H9 (cell line): ENCODE data around the gene OOSP3. TPM values are rescaled to one million over a fixed set of nuclear protein-coding genes. Genes with fewer than 3 reads are reported as not detected.

ENCODE experiments used
- DNase-seq: peaks from one replicate; pipeline ENCODE4 v3.0.0-alpha.2; 2017
- H2AFZ ChIP-seq: one replicate; pipeline ENCODE4 v1.6.1; 2013; ENCODE audit warnings: mild to moderate bottlenecking, low read length, control low read depth, moderate library complexity
- H2AK5ac ChIP-seq: 2 replicates; pipeline ENCODE4 v1.6.1; 2013; ENCODE audit warnings: low read length, control low read depth, mixed read lengths; ENCODE audit not compliant: insufficient read length
- H2BK120ac ChIP-seq: one replicate; pipeline ENCODE4 v1.6.1; 2013; ENCODE audit warnings: low read depth, mild to moderate bottlenecking, low read length, control low read depth, inconsistent platforms; ENCODE audit not compliant: poor library complexity, severe bottlenecking
- H2BK12ac ChIP-seq: 2 replicates; pipeline ENCODE4 v1.6.1; 2013; ENCODE audit warnings: low read length, control low read depth, mixed read lengths, low read depth; ENCODE audit not compliant: insufficient read length
- H2BK15ac ChIP-seq: 2 replicates; pipeline ENCODE4 v1.6.1; 2013; ENCODE audit warnings: low read depth, low read length, control low read depth
- H2BK20ac ChIP-seq: one replicate; pipeline ENCODE4 v1.6.1; 2013; ENCODE audit warnings: low read depth, mild to moderate bottlenecking, low read length, control low read depth, inconsistent platforms; ENCODE audit not compliant: poor library complexity, severe bottlenecking
- H2BK5ac ChIP-seq: 2 replicates; pipeline ENCODE4 v1.6.1; 2013; ENCODE audit warnings: low read length, control low read depth, mixed read lengths; ENCODE audit not compliant: insufficient read length
- H3K14ac ChIP-seq: 2 replicates; pipeline ENCODE4 v1.6.1; 2013; ENCODE audit warnings: low read length, control low read depth; ENCODE audit not compliant: insufficient read depth
- H3K18ac ChIP-seq: 2 replicates; pipeline ENCODE4 v1.6.1; 2013; ENCODE audit warnings: low read depth, mild to moderate bottlenecking, mixed read lengths, low read length, control low read depth; ENCODE audit not compliant: insufficient read length
- H3K23ac ChIP-seq: 2 replicates; pipeline ENCODE4 v1.6.1; 2013; ENCODE audit warnings: low read length, control low read depth, mixed read lengths, low read depth; ENCODE audit not compliant: insufficient read length
- H3K23me2 ChIP-seq: 2 replicates; pipeline ENCODE4 v1.6.1; 2013; ENCODE audit warnings: low read depth, mild to moderate bottlenecking, mixed read lengths, low read length, control low read depth; ENCODE audit not compliant: insufficient read length, poor library complexity, severe bottlenecking
- H3K27ac ChIP-seq: 2 replicates; pipeline ENCODE4 v1.5.1; 2013; ENCODE audit warnings: low read length, control low read depth, mixed read lengths, low read depth; ENCODE audit not compliant: insufficient read length
- H3K27me3 ChIP-seq: 2 replicates; pipeline ENCODE4 v1.6.1; 2013; ENCODE audit warnings: low read length, control low read depth, inconsistent platforms; ENCODE audit not compliant: insufficient read depth
- H3K4ac ChIP-seq: 2 replicates; pipeline ENCODE4 v1.6.1; 2013; ENCODE audit warnings: low read depth, mild to moderate bottlenecking, control low read depth, inconsistent platforms, low read length, moderate library complexity
- H3K4me1 ChIP-seq: 2 replicates; pipeline ENCODE4 v1.6.1; 2013; ENCODE audit warnings: low read length, control low read depth, inconsistent platforms; ENCODE audit not compliant: insufficient read depth
- H3K4me2 ChIP-seq: 2 replicates; pipeline ENCODE4 v1.6.1; 2013; ENCODE audit warnings: low read length, control low read depth, mixed read lengths; ENCODE audit not compliant: insufficient read length, insufficient read depth
- H3K56ac ChIP-seq: 2 replicates; pipeline ENCODE4 v1.6.1; 2013; ENCODE audit warnings: low read depth, mild to moderate bottlenecking, mixed read lengths, low read length, control low read depth; ENCODE audit not compliant: insufficient read length
- H3K79me1 ChIP-seq: 2 replicates; pipeline ENCODE4 v1.6.1; 2013; ENCODE audit warnings: low read depth, mild to moderate bottlenecking, moderate library complexity, low read length, control low read depth, inconsistent platforms; ENCODE audit not compliant: insufficient read depth, poor library complexity, severe bottlenecking
- H3K79me2 ChIP-seq: 2 replicates; pipeline ENCODE4 v1.6.1; 2013; ENCODE audit warnings: low read length, control low read depth, inconsistent platforms; ENCODE audit not compliant: insufficient read depth
- H3K9ac ChIP-seq: 2 replicates; pipeline ENCODE4 v1.6.1; 2013; ENCODE audit warnings: low read length, control low read depth, mixed read lengths; ENCODE audit not compliant: insufficient read length; ENCODE audit errors: extremely low read depth
- H3K9me3 ChIP-seq: one replicate; pipeline ENCODE4 v1.6.1; 2013; ENCODE audit warnings: low read depth, low read length, inconsistent platforms; ENCODE audit not compliant: control insufficient read depth
- H3T11ph ChIP-seq: one replicate; pipeline ENCODE4 v1.6.1; 2013; ENCODE audit warnings: mild to moderate bottlenecking, low read length, control low read depth, inconsistent platforms
- H4K20me1 ChIP-seq: one replicate; pipeline ENCODE4 v1.6.1; 2013; ENCODE audit not compliant: control insufficient read depth, insufficient read length, insufficient read depth
- H4K5ac ChIP-seq: 2 replicates; pipeline ENCODE4 v1.6.1; 2013; ENCODE audit warnings: low read depth, mild to moderate bottlenecking, mixed read lengths, low read length, control low read depth; ENCODE audit not compliant: insufficient read length
- H4K8ac ChIP-seq: replicated peaks from 2 replicates; pipeline ENCODE4 v1.6.1; 2013; ENCODE audit warnings: low read length, control low read depth, mixed read lengths, low read depth; ENCODE audit not compliant: insufficient read length
- H4K91ac ChIP-seq: 2 replicates; pipeline ENCODE4 v1.6.1; 2013; ENCODE audit warnings: low read depth, mild to moderate bottlenecking, moderate library complexity, mixed read lengths, low read length, control low read depth; ENCODE audit not compliant: insufficient read length
- H3K27ac Mint-ChIP-seq, 3 experiments: 2 replicates in 2 of 3; 3 replicates in 1 of 3; pipeline ENCODE4 v1.8.0; 2020 to 2021; ENCODE audit warnings: mixed read lengths in 3 of 3, mild to moderate bottlenecking in 1 of 3, moderate library complexity in 1 of 3
- H3K27me3 Mint-ChIP-seq: 2 replicates; pipeline ENCODE4 v1.8.0; 2021; ENCODE audit warnings: low read depth, mild to moderate bottlenecking, moderate library complexity, mixed read lengths
- H3K36me3 Mint-ChIP-seq, 3 experiments: 2 replicates in 2 of 3; 3 replicates in 1 of 3; pipeline ENCODE4 v1.8.0; 2020 to 2021; ENCODE audit warnings: low read depth in 3 of 3, mixed read lengths in 3 of 3; ENCODE audit not compliant: insufficient read depth in 1 of 3
- H3K4me1 Mint-ChIP-seq, 2 experiments: 2 replicates each; pipeline ENCODE4 v1.8.0; 2020; ENCODE audit warnings: mixed read lengths in 2 of 2
- H3K4me3 Mint-ChIP-seq, 2 experiments: 2 replicates in 1 of 2; 3 replicates in 1 of 2; pipeline ENCODE4 v1.8.0; 2020 to 2021; ENCODE audit warnings: mild to moderate bottlenecking in 2 of 2, mixed read lengths in 2 of 2, moderate library complexity in 1 of 2
- H3K9me3 Mint-ChIP-seq, 2 experiments: 2 replicates in 1 of 2; 3 replicates in 1 of 2; pipeline ENCODE4 v1.8.0; 2020; ENCODE audit warnings: mild to moderate bottlenecking in 2 of 2, mixed read lengths in 2 of 2, moderate library complexity in 1 of 2
- WGBS: extraction: QIAGEN DNeasy Blood & Tissue Kit; methylation state at CpG from one replicate; pipeline ENCODE4 v1.1.7; 2013; ENCODE audit warnings: missing lambda C conversion rate, low lambda C conversion rate, mixed read lengths; ENCODE audit not compliant: insufficient read length; ENCODE audit errors: extremely low coverage; 5-methylcytosine and 5-hydroxymethylcytosine counted together
- total RNA-seq: library from RNA; stranded (reverse); gene quantifications from 2 replicates; pipeline ENCODE4 v1.2.1, GENCODE V29; 2021
- TF ChIP-seq, protein P1 (sequence below): fragments of 200-600 bp; sonication (generic); conservative IDR thresholded peaks from 3 replicates; pipeline ENCODE4 v1.8.0; 2021; ENCODE audit warnings: antibody characterized with exemption, mild to moderate bottlenecking

Gene OOSP3
- total RNA-seq, 1 experiment from 2014 or later, result not detected

DNA sequence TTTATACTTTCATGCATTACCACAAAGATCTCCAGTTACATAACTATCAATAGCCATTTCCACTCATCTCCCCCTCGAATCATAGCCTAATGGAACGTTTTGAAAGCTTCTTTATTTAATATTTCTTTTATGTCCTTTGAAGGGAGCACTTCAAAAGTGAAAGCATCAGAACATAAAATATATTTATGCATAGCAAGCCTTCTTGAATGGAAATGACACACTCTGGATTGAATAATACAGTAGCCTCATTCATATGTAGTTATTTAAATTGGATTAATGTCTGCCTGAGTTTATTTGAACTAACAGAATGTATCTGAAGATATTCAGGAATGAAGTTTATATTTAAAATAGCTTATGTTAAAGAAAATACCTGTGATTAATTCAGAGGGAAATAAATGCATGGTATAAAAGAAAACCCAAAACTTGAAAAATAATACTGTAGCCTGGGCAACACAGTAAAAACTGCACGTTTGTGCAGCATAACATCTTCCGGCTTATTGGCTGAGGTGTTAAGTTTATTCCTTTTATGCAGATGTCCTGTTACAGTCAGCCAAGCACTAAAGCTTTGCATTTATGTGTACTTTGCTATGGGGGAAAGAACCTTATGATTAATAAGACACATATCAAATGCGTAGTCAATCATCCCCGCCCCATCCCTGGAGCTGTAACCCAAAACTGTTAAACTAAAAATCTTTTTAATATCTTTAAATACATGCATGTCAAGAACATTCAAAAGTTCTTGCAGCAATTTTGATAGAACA, 22.0 kb downstream of the OOSP3 start:
- Histone ChIP-seq H3K18ac (no peak overlapping the region), H3K23ac (no peak overlapping the region), H3T11ph (no peak overlapping the region), H4K5ac (no peak overlapping the region), H4K8ac (no peak overlapping the region), H3K4ac (no peak overlapping the region), H4K91ac (no peak overlapping the region), H3K27me3 (no peaks in the 10 kb centered on the region), H2BK12ac (no peak overlapping the region), H4K20me1 (no peaks in the 10 kb centered on the region), H3K79me1 (no peaks in the 10 kb centered on the region), H3K14ac (no peak overlapping the region), H2BK120ac (no peak overlapping the region), H3K56ac (no peak overlapping the region), H3K27ac (no peak overlapping the region), H3K79me2 (no peaks in the 10 kb centered on the region), H2BK5ac (no peak overlapping the region), H2AFZ (no peak overlapping the region), H2BK20ac (no peak overlapping the region), H3K4me1 (no peaks in the 10 kb centered on the region; the same call in 1 of the 2 replicates), H3K9ac (no peak overlapping the region), H2AK5ac (no peak overlapping the region), H3K23me2 (no peaks in the 10 kb centered on the region), H2BK15ac (no peak overlapping the region), H3K9me3 (no peaks in the 10 kb centered on the region), H3K4me2 (no peak overlapping the region)
- WGBS, result no CpG with 5 or more reads among the region's 6 CpGs
- Mint-ChIP-seq H3K4me1 (peaks cover 9% of the 10 kb centered on the region in 2 experiments), H3K27me3 (no peaks in the 10 kb centered on the region), H3K27ac (no peak overlapping the region), H3K36me3 (no peaks in the 10 kb centered on the region), H3K4me3 (no peak overlapping the region), H3K9me3 (peaks cover 1 to 2% of the 10 kb centered on the region in 2 experiments; a peak in 1 of 5 replicates)
- TF ChIP-seq, protein P1, sequence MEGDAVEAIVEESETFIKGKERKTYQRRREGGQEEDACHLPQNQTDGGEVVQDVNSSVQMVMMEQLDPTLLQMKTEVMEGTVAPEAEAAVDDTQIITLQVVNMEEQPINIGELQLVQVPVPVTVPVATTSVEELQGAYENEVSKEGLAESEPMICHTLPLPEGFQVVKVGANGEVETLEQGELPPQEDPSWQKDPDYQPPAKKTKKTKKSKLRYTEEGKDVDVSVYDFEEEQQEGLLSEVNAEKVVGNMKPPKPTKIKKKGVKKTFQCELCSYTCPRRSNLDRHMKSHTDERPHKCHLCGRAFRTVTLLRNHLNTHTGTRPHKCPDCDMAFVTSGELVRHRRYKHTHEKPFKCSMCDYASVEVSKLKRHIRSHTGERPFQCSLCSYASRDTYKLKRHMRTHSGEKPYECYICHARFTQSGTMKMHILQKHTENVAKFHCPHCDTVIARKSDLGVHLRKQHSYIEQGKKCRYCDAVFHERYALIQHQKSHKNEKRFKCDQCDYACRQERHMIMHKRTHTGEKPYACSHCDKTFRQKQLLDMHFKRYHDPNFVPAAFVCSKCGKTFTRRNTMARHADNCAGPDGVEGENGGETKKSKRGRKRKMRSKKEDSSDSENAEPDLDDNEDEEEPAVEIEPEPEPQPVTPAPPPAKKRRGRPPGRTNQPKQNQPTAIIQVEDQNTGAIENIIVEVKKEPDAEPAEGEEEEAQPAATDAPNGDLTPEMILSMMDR, result no peak
- DNase-seq, result no peak
